PC-9 (cell line): ENCODE measurements around the gene TANC2.

ENCODE experiments used
- EZH2 ChIP-seq: fragments of 200-600 bp; sonication (generic); IDR thresholded peaks from 2 replicates; pipeline ENCODE4 v1.8.0; 2017; ENCODE audit warnings: antibody characterized with exemption, low read depth
- TF ChIP-seq, protein P1 (sequence below): fragments of 200-600 bp; sonication (generic); conservative IDR thresholded peaks from 2 replicates; pipeline ENCODE4 v1.6.1; 2017; ENCODE audit warnings: mixed run types, antibody characterized with exemption, mild to moderate bottlenecking, moderate library complexity

DNA sequence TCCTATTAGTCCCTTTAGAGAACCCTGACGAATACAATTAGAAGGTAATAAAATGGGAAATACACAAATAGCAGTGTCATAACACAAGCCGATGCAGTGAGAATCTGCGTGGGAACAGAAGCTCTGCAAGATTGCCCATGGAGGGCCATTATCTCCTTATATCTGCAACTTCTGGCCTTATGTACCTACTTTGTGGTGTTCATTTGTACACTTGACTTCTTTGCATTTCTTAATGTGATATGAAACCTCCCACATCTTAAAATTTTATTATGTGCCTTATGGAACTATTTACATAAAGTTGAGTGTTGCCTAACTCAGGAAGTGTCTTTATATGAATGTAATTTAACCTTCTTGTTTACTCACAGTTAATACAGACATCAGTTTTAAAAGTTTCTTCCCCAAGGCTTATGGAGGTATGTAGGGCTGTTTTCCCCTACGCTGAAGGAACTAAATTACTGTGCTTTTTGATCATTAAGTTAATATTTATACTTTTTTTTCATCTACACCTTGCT lies 10.1 kb upstream of the TANC2 start:
- no peak for TF ChIP-seq EZH2
- TF ChIP-seq, protein P1, sequence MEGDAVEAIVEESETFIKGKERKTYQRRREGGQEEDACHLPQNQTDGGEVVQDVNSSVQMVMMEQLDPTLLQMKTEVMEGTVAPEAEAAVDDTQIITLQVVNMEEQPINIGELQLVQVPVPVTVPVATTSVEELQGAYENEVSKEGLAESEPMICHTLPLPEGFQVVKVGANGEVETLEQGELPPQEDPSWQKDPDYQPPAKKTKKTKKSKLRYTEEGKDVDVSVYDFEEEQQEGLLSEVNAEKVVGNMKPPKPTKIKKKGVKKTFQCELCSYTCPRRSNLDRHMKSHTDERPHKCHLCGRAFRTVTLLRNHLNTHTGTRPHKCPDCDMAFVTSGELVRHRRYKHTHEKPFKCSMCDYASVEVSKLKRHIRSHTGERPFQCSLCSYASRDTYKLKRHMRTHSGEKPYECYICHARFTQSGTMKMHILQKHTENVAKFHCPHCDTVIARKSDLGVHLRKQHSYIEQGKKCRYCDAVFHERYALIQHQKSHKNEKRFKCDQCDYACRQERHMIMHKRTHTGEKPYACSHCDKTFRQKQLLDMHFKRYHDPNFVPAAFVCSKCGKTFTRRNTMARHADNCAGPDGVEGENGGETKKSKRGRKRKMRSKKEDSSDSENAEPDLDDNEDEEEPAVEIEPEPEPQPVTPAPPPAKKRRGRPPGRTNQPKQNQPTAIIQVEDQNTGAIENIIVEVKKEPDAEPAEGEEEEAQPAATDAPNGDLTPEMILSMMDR: no peak
